Memory B cell (primary cell): ENCODE measurements around the gene ADPRS.

ENCODE experiments used
- ATAC-seq: fragments of 150-1000 bp; cut with Tn5 transposase; 2 replicates; pipeline ENCODE4 v1.10.0; 2021; ENCODE audit warnings: low read depth, mild to moderate bottlenecking, moderate library complexity
- DNase-seq, 2 donors: peaks; one replicate each; pipeline ENCODE4 v3.0.0; 2022; ENCODE audit warnings: low spot score in 2 of 2
- H3K27ac Mint-ChIP-seq: one replicate; pipeline ENCODE4 v1.8.0; 2022; ENCODE audit warnings: mild to moderate bottlenecking, moderate library complexity, mixed read lengths
- H3K27me3 Mint-ChIP-seq: one replicate; pipeline ENCODE4 v1.8.0; 2022; ENCODE audit warnings: mixed read lengths
- H3K36me3 Mint-ChIP-seq: one replicate; pipeline ENCODE4 v1.8.0; 2022; ENCODE audit warnings: mild to moderate bottlenecking, mixed read lengths
- H3K4me1 Mint-ChIP-seq: one replicate; pipeline ENCODE4 v1.8.0; 2022; ENCODE audit warnings: mixed read lengths
- H3K4me3 Mint-ChIP-seq: one replicate; pipeline ENCODE4 v1.8.0; 2022; ENCODE audit warnings: mild to moderate bottlenecking, moderate library complexity, mixed read lengths
- H3K9me3 Mint-ChIP-seq: one replicate; pipeline ENCODE4 v1.8.0; 2022; ENCODE audit warnings: mixed read lengths

The ADPRS gene

DNA sequence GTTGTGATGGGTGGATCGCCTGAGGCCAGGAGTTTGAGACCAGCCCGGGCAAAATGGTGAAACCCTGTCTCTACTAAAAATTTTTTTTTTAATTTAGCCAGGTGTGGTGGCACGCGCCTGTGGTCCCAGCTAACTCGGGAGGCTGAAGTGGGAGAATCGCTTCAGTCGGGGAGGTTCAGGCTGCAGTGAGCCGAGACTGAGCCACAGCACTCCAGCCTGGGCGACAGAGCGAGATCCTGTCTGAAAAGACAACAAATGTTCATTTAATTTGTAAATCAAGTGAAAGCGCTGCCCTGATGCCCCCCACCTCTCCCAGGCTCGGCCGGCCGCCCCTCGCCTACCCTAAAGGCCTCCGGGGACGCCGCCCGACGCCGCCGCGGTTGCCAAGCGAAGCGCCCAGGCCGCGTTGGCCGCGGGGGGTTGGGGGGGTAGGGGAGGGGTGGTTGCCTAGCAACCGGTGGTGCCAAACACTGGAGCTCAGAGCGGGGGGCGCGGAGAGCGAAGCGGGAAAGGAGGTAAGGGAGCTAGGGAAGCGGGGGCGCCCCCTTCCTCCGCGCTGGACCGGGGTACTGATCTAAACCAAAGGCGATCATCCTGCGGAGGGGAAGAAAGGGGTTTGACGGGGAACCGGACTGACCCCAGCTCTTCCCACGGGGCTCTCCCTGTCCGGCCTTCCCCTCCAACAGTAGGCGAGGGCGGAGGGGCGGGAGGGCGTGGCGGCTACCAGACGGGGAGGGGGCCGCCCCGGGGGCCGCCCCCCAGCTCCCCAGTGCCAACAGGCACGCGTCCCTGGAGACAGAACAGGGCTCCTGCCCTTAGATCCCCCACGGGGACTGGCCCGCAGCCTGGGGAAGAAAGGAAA is 4.8 kb upstream of the ADPRS start, which contains the start of gene TEKT2:
TSS of gene TEKT2 (plus strand) at position 460 of the 862 bp plus-strand sequence. CDS start 828 bp downstream, outside the sequence.
- Mint-ChIP-seq H3K27ac (peak within 1 kb of the TSS; percentile 70), H3K4me3 (peak within 1 kb of the TSS; percentile 64), H3K36me3 (no peaks in the 10 kb centered on the region), H3K27me3 (peaks cover 12% of the 10 kb centered on the region), H3K4me1 (no peaks in the 10 kb centered on the region), H3K9me3 (no peaks in the 10 kb centered on the region)
- ATAC-seq = no peak
- DNase-seq = no peak

DNA sequence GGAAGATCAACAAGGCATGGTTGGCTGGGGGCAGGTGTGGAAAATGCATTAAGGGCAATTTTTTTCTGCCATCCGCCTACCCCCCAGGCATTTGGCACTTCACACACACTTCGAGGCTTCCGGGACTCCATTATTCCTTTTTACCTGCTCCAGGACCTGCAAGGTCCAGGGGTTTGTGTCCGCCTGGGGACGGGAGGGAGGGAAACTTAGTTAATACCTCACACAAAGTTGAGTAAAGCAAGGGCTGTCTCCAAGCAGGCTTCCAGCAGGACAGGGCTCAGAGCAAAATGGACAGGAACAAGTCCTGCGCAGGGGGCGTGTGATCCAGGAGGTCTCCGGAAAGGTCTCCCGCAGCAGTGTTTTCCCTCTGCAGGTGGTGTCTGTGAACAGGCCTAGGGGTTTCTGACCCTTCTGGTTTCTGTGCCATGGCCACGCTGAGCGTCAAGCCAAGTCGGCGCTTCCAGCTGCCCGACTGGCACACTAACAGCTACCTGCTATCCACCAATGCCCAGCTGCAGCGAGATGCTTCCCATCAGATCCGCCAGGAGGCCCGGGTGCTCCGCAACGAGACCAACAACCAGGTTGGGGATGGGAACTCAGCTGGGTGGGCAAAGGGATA is 4.1 kb upstream of the ADPRS start:
- H3K27ac Mint-ChIP-seq = no peak overlapping the region
- H3K4me1 Mint-ChIP-seq = peaks cover 6% of the 10 kb centered on the region
- H3K27me3 Mint-ChIP-seq = peaks cover 12% of the 10 kb centered on the region
- DNase-seq = no peak
- peak overlapping the region; percentile 37 for H3K4me3 Mint-ChIP-seq
- H3K36me3 Mint-ChIP-seq = no peaks in the 10 kb centered on the region
- no peaks in the 10 kb centered on the region for H3K9me3 Mint-ChIP-seq
- no peak for ATAC-seq

DNA sequence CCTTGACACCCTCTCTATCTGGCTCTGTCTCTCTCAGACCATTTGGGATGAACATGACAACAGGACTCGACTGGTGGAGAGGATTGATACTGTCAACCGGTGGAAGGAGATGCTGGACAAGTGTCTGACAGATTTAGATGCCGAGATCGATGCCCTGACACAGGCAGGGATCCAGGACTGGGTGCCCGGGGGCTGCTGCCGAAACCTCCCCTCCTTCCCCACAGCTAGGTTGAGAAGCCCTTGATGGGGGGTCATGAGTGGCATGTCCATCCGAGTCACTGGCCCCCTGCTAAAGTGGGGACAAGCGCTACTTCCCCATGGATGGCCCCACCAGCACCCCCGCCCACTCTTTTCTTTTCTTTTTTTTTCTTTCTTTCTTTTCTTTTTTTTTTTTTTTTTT is 3.6 kb upstream of the ADPRS start:
- H3K4me1 Mint-ChIP-seq = peaks cover 11% of the 10 kb centered on the region
- DNase-seq (no peak), ATAC-seq (no peak)
- no peak overlapping the region for H3K4me3 Mint-ChIP-seq
- H3K9me3 Mint-ChIP-seq = no peaks in the 10 kb centered on the region
- H3K36me3 Mint-ChIP-seq = no peaks in the 10 kb centered on the region
- peaks cover 12% of the 10 kb centered on the region for H3K27me3 Mint-ChIP-seq
- H3K27ac Mint-ChIP-seq = no peak overlapping the region

GRCh38 chr1:36085686-36086526 is 2.8 kb upstream of the ADPRS start:
- ATAC-seq = no peak
- H3K27ac Mint-ChIP-seq = no peak overlapping the region
- H3K4me1 Mint-ChIP-seq = peaks cover 11% of the 10 kb centered on the region
- no peaks in the 10 kb centered on the region for H3K36me3 Mint-ChIP-seq
- peaks cover 12% of the 10 kb centered on the region for H3K27me3 Mint-ChIP-seq
- no peak overlapping the region for H3K4me3 Mint-ChIP-seq
- DNase-seq = no peak
- no peaks in the 10 kb centered on the region for H3K9me3 Mint-ChIP-seq

- no peak for DNase-seq
- H3K27me3 Mint-ChIP-seq = peaks cover 12% of the 10 kb centered on the region
- no peaks in the 10 kb centered on the region for H3K36me3 Mint-ChIP-seq
- no peak overlapping the region for H3K27ac Mint-ChIP-seq
- ATAC-seq = no peak
- no peaks in the 10 kb centered on the region for H3K9me3 Mint-ChIP-seq
- peak overlapping the region; percentile 68 for H3K4me3 Mint-ChIP-seq
- peaks cover 11% of the 10 kb centered on the region for H3K4me1 Mint-ChIP-seq
These were observed 2.0 kb upstream of the ADPRS start for GRCh38 chr1:36086529-36087232.

DNA sequence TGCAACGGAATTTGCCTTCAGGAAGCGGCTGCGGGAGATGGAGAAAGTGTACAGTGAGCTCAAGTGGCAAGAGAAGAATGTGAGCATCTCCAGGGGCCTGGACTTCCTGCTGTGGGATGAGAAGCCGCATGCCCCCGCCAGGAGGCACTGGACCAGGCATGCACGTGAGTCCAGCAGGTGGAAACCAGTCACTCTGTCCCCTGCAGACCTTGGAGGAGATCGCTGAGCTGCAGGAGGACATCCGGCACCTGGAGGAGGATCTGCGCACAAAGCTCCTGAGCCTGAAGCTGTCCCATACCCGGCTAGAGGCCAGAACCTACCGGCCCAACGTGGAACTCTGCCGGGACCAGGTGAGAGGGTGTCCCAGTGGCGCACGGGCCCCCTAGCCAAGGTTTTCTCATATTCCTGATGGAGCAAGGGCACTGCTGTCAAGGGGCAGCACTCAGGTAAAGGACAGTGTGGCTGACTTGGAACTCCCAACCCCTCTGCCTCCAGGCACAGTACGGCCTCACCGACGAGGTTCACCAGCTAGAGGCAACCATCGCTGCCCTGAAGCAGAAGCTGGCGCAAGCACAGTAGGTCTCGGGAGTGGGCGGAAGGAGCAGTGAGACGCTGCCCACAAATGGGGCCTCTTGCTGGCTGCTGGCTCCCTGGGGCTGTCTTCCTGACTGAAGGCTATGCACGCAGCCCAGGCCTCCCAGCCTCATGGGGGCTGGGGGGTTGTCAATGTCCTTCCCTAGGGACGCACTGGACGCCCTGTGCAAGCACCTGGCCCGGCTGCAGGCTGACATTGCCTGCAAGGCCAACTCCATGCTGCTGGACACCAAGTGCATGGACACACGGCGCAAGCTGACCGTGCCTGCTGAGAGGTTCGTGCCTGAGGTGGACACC is 1.2 kb upstream of the ADPRS start:
- ATAC-seq = no peak
- Mint-ChIP-seq H3K4me1 (peaks cover 16% of the 10 kb centered on the region), H3K27me3 (peaks cover 9% of the 10 kb centered on the region), H3K36me3 (no peaks in the 10 kb centered on the region), H3K27ac (no peak overlapping the region), H3K4me3 (peak overlapping the region; percentile 91), H3K9me3 (no peaks in the 10 kb centered on the region)
- DNase-seq = no peak

- DNase-seq (no peak), ATAC-seq (peak; percentile 0)
- H3K27me3 Mint-ChIP-seq = peaks cover 9% of the 10 kb centered on the region
- peaks cover under 1% of the 10 kb centered on the region for H3K36me3 Mint-ChIP-seq
- peaks cover 16% of the 10 kb centered on the region for H3K4me1 Mint-ChIP-seq
- H3K9me3 Mint-ChIP-seq = no peaks in the 10 kb centered on the region
- H3K27ac Mint-ChIP-seq = peak overlapping the region; percentile 87
- peak overlapping the region; percentile 91 for H3K4me3 Mint-ChIP-seq
These were observed 471 bp upstream of the ADPRS start for GRCh38 chr1:36088265-36088576.

- Mint-ChIP-seq H3K9me3 (no peaks in the 10 kb centered on the region), H3K27ac (peak overlapping the region; percentile 87)
- ATAC-seq = no peak
These were observed 865 bp downstream of the ADPRS start for GRCh38 chr1:36089393-36090121.

DNA sequence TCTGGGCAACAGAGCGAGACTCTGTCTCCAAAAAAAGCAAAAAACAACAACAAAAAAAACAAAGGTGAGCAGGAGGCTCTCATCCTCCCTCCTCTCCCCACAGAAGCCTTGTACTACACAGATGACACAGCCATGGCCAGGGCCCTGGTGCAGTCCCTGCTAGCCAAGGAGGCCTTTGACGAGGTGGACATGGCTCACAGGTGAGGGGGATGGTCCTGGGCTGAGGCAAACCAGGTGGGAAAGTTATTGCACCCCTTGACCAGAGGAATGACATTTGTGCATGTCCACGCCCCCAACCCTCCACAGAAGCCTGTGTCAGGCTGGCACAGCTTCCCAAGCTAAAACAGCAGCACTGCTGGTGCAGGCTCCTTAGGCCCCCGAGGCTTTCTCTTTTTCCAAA is 2.4 kb downstream of the ADPRS start:
- ATAC-seq = no peak
- Mint-ChIP-seq H3K4me3 (no peak overlapping the region), H3K27me3 (peaks cover 2% of the 10 kb centered on the region), H3K4me1 (peaks cover 16% of the 10 kb centered on the region), H3K27ac (no peak overlapping the region), H3K9me3 (no peaks in the 10 kb centered on the region), H3K36me3 (peaks cover 4% of the 10 kb centered on the region)
- no peak for DNase-seq

More at GRCh38 chr1:36089393-36090121, 865 bp downstream of the ADPRS start:
- Mint-ChIP-seq H3K27me3 (peaks cover 7% of the 10 kb centered on the region), H3K4me1 (peaks cover 16% of the 10 kb centered on the region), H3K4me3 (peak overlapping the region; percentile 91), H3K36me3 (peaks cover 4% of the 10 kb centered on the region)
- no peak for DNase-seq

DNA sequence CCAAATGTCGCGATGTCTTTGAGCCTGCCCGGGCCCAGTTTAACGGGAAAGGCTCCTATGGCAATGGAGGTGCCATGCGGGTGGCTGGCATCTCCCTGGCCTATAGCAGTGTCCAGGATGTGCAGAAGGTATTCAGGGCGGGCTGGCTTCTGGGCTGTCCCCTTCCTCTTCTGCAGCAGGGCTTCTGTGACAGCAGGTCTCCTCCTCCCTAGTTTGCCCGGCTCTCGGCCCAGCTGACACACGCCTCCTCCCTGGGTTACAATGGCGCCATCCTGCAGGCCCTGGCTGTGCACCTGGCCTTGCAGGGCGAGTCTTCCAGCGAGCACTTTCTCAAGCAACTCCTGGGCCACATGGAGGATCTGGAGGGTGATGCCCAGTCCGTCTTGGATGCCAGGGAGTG is 3.0 kb downstream of the ADPRS start:
- Mint-ChIP-seq H3K36me3 (peaks cover 4% of the 10 kb centered on the region), H3K9me3 (no peaks in the 10 kb centered on the region), H3K27ac (no peak overlapping the region)

DNA sequence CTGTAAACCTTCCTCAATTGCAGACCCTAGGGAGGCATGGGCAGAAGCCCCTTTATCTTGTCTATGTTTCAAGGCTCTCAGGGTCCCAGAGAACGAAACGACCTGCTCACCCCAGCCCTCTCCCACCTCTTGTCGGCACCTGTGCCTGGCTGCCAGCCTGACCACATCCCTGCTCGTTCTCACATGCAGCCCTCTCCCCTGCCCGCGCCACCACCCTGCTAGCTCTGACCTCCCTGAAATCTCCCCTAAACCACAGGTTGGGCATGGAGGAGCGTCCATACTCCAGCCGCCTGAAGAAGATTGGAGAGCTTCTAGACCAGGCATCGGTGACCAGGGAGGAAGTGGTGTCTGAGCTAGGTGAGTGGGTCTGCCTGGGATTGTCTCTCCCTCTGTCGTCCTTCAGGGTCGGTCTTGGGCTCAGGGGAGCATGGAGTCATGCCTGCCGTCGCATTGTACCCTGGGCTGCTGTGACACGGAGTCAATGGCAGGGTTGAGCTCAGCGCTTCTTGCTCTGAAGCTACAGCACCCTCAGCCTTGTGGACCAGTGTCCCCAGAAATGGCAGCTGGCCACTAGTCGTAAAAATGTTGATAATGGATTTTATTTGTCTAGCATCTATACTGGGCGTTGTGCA is 3.6 kb downstream of the ADPRS start:
- no peak for ATAC-seq
- peaks cover 4% of the 10 kb centered on the region for H3K36me3 Mint-ChIP-seq
- DNase-seq = no peak
- no peak overlapping the region for H3K27ac Mint-ChIP-seq
- peaks cover 16% of the 10 kb centered on the region for H3K4me1 Mint-ChIP-seq
- no peak overlapping the region for H3K4me3 Mint-ChIP-seq
- H3K9me3 Mint-ChIP-seq = no peaks in the 10 kb centered on the region
- no peaks in the 10 kb centered on the region for H3K27me3 Mint-ChIP-seq

More for the DNA sequence above, 3.0 kb downstream of the ADPRS start:
- Mint-ChIP-seq H3K4me3 (no peak overlapping the region), H3K4me1 (peaks cover 16% of the 10 kb centered on the region), H3K27me3 (peaks cover 2% of the 10 kb centered on the region)
- no peak for DNase-seq
- ATAC-seq = no peak

DNA sequence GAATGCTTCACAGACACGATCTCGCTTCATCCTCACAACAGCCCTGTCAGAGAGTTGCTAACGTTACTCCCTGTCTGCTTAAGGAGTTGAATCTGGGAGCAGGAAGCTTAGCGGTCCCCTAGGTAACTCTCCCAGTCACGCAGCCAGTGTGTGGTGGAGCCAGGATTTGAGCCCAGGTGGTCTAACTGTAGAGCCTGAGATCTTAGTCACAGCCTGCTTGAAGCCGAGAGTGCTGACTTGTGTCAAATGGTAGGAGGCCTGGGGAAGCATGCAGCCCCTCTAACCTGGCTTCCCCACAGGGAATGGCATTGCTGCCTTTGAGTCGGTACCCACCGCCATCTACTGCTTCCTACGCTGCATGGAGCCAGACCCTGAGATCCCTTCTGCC is 4.1 kb downstream of the ADPRS start:
- Mint-ChIP-seq H3K4me1 (peaks cover 16% of the 10 kb centered on the region), H3K4me3 (no peak overlapping the region), H3K27ac (no peak overlapping the region), H3K9me3 (no peaks in the 10 kb centered on the region), H3K36me3 (peaks cover 4% of the 10 kb centered on the region), H3K27me3 (no peaks in the 10 kb centered on the region)
- DNase-seq (no peak), ATAC-seq (no peak)
